Fibroblast of skin of left biceps (primary cell): ENCODE data around the gene SCGB1D1.

Experiments used
- DNase-seq, 2 experiments: peaks; one replicate each; pipeline ENCODE4 v3.0.0-alpha.2; 2013; ENCODE audit warnings: low read depth in 2 of 2

Gene SCGB1D1

DNA sequence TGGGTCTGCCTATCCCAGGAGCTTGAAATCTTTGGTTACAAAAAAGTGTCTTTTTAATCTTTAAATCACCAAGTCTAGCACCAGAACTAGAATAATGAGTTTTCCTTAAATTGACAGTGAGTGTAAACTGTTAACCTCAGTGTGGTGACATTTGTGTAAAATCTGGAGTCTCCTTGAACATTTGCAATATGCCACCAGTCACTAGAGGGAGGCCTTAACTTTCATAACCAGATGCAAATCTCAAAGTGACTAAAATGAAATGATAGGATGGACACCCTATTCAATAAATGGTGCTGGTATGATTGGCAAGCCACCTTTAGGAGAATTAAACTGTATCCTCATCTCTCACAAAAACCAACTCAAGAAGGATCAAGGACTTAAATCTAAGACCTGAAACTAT lies 43.7 kb downstream of the SCGB1D1 start:
- no peak for DNase-seq

DNA sequence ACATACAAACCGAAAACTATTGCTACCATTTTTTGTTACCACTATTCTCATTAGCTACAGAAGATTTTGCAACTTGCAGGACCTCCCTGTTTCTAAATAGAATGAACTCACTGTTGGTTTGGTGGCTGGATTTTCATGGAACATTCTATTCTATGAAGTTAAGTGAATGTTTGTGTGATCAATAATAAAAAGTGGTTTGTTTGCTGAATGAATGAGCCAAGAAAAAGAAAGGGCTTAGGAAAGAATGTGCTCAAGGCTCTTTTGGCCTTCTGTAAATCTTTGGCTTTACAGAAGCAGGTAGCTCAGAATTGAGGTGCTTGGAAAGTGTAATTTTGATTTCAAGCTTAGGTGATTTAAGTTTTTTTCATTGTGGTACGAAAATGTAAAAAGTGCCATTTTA lies 46.2 kb downstream of the SCGB1D1 start:
- DNase-seq = no peak

DNA sequence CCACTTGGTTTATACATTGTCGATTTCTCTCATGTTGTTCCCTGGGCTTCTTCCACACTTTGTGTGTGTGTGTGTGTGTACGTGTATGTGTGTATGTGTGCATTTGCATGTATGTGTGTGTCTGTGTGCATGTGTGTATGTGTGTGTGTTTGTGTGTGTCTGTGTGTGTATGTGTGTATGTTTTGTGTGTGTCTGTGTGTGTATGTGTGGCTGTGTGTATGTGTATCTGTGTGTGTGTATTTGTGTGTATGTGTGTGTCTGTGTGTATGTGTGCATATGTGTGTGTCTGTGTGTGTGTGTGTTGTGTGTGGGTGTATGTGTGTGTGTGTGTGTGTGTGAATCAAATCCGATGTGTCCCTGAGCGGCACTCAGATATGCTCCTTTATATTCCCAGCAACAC lies 47.5 kb downstream of the SCGB1D1 start:
- DNase-seq = no peak

DNA sequence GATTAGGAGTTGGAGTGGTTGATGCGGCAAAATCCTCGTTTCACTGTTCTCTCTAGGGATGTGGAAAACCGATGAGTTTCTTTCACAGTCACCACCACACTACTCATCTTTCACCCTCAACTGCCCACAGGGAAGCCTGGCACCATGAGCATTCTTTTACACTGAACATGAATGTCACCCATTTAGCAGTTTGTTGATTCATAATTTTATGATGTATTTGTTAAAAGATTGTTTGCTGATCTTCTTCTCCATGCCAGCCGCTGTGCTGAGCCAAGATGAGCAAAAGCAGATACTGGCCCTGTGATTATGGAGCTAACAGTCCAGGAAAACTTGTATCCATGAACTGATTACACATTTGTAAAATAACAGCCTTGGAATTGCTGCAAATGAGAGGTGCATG lies 48.1 kb downstream of the SCGB1D1 start:
- no peak for DNase-seq

DNA sequence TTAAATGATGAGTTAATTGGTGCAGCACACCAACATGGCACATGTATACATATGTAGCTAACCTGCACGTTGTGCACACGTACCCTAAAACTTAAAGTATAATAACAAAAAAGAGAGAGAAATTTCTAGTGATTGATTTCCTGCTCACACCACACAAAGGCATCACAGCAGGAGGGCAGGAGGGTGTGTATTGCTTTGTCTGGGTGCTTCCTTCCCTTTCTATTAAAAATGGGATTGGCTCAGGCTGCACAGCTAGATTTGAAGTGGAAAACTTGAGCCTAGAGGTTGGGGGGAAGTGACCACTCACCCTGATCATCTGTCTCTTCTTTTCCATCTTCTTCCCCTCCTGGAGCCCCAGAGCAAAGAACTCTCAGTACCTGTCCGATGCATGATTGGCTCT lies 51.1 kb downstream of the SCGB1D1 start:
- no peak for DNase-seq

DNA sequence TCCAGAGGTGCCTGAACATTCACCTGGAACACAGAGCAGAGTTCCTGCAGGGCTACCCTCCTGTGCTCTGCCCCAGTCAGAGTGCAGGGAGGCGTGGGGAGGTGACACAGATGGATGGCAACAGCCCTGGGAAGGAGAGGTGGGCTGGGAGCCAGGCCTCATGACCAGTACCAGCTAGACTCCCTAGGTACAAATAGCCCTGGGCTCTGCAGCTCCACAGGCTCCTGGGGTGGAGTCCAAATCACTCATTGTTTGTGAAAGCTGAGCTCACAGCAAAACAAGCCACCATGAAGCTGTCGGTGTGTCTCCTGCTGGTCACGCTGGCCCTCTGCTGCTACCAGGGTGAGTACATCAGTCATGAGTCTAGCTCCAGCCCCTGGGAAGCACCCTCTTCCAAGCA lies 52.0 kb downstream of the SCGB1D1 start, which contains the start of gene SCGB1D2:
Gene SCGB1D2, plus strand, starts transcription at position 219 of the 400 bp plus-strand sequence. Its CDS starts 69 bp downstream, at position 288.
- no peak for DNase-seq
